ENCODE results near the gene GLG1. TPM values are rescaled to one million over a fixed set of nuclear protein-coding genes. Genes with fewer than 3 reads are reported as not detected.

GLG1 gene
- total and polyA plus RNA-seq, 12 donors: 31.6 to 146 (median 112) TPM

DNA sequence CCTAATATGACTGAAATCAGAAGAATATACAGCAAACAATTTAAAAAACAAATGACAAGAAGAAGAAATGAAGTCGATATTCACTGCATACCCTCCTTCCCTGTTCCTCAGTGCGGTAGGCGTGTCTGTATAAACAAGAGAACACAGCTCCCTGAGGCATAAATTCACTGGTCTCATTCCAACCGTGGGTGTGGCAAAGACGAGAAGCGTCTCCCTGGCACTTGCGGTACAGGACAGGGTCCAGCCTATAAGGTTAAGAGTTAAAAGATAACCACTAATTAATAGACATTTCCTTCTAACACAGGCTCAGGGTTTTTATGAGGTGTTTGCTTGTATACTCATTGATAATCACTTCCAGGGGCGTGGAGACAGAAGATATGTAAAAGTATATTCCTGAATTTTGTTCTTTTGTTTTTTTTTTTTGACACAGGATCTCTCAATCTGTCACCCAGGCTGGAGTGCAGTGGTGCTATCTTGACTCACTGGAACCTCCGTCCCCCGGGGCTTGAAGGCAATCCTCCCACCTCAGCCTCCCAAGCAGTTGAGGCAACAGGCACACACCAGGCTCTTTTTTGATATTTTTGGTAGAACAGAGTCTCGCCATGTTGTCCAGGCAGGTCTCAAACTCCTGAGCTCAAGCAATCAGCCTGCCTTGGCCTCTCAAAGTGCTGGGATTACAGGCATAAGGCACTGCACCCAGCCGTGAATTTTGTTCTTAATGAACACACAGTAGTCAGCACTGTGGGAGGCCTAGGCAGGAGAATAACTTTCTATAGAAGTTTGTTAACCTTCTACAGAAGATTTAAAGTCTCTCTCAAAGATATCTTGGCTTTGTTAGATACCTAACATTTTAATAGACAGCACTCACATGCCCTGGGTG, 126.5 kb downstream of the GLG1 start:
- H3K9me3 ChIP-seq (replicated peaks in 1 of 3): no peaks in the 10 kb centered on the region
- TF ChIP-seq, protein P1, sequence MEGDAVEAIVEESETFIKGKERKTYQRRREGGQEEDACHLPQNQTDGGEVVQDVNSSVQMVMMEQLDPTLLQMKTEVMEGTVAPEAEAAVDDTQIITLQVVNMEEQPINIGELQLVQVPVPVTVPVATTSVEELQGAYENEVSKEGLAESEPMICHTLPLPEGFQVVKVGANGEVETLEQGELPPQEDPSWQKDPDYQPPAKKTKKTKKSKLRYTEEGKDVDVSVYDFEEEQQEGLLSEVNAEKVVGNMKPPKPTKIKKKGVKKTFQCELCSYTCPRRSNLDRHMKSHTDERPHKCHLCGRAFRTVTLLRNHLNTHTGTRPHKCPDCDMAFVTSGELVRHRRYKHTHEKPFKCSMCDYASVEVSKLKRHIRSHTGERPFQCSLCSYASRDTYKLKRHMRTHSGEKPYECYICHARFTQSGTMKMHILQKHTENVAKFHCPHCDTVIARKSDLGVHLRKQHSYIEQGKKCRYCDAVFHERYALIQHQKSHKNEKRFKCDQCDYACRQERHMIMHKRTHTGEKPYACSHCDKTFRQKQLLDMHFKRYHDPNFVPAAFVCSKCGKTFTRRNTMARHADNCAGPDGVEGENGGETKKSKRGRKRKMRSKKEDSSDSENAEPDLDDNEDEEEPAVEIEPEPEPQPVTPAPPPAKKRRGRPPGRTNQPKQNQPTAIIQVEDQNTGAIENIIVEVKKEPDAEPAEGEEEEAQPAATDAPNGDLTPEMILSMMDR (IDR thresholded peaks at IDR 0.05): no peak
- peak overlapping the region in 1 of 5 donors; percentile 36 for H3K27ac ChIP-seq
- 67 to 73% (median 69%) methylated on average over 12 of the region's 12 CpGs for WGBS, 4 donors
- peaks cover 0 to 28% of the 10 kb centered on the region in 2 donors for H3K36me3 ChIP-seq (replicated peaks in 1 of 2)
- intact Hi-C loops (cut with DNase I): no loop called here
- H3K4me1 ChIP-seq (replicated peaks in 1 of 2): no peaks in the 10 kb centered on the region
- H3K27me3 ChIP-seq: no peaks in the 10 kb centered on the region
- H3K4me3 ChIP-seq: no peak overlapping the region
- DNase-seq: peak in 1 of 7 donors; percentile 26

DNA sequence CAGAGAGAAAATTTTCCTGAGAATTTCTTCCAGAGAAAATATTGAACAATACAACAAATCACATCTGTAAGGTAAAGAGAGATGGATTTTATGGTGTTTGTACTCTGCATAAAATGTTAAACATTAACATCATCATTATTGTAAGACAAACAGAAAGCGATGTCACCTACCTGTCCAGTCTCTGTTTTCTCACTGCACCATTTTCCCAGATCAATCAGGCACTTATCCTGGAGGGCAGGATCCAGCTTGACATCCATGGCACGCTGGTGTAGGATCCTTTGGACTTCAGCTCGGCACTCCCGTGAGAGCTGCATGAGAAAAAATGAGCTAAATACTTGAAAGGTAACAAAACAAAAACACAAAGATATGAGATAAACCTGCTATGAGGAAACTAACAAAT, 129.7 kb downstream of the GLG1 start:
- no peak for TF ChIP-seq POLR2A (IDR thresholded peaks at IDR 0.05)
- TF ChIP-seq, protein P1 (IDR thresholded peaks at IDR 0.05): no peak
- Histone ChIP-seq H3K27me3 (no peaks in the 10 kb centered on the region), H3K27ac (no peak overlapping the region), H3K36me3 (replicated peaks in 1 of 2) (peaks cover 0 to 48% of the 10 kb centered on the region in 2 donors), H3K9me3 (replicated peaks in 1 of 3) (no peaks in the 10 kb centered on the region), H3K4me3 (no peak overlapping the region), H3K4me1 (replicated peaks in 1 of 2) (no peaks in the 10 kb centered on the region)
- DNase-seq: no peak
- intact Hi-C loops (cut with DNase I): loop anchor here in 1 of 2 donors (10.0 kb wide), 1 partner anchor 148 kb away; no protein-coding TSS in a partner anchor
- 88 to 95% (median 93%) methylated on average over 4 of the region's 4 CpGs for WGBS, 4 donors

DNA sequence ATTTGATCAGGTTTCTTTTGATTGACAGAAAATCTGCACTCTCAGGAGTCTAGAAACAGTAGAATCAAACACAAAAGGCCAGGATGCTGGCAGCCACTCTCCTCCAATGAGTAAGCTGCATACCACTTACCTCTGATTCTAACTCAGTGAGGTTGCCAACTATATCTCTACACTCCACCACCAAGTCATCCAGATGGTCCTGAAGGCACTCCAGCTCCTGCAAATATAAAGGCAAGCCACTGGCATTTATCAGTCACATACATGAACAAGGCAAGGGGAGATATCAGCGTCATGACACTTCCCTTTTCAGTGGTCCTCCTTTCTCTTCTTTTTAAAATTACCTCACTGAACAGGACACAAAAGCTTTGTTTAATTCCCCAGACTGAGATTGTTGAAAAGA, 132.5 kb downstream of the GLG1 start:
- peaks cover 0 to 71% of the 10 kb centered on the region in 2 donors for H3K36me3 ChIP-seq (replicated peaks in 1 of 2)
- no peaks in the 10 kb centered on the region for H3K9me3 ChIP-seq (replicated peaks in 1 of 3)
- no peaks in the 10 kb centered on the region for H3K27me3 ChIP-seq
- no peak for DNase-seq
- H3K27ac ChIP-seq: no peak overlapping the region
- WGBS, 4 donors: 90 to 100% (median 94%) methylated on average over 1 of the region's 1 CpG
- no peak overlapping the region for H3K4me3 ChIP-seq
- no peaks in the 10 kb centered on the region for H3K4me1 ChIP-seq (replicated peaks in 1 of 2)
- intact Hi-C loops (cut with DNase I): loop anchor here in 1 of 2 donors (10.0 kb wide), 1 partner anchor 150 kb away; no protein-coding TSS in a partner anchor
- TF ChIP-seq POLR2A (IDR thresholded peaks at IDR 0.05): no peak
- TF ChIP-seq, protein P1 (IDR thresholded peaks at IDR 0.05): no peak

DNA sequence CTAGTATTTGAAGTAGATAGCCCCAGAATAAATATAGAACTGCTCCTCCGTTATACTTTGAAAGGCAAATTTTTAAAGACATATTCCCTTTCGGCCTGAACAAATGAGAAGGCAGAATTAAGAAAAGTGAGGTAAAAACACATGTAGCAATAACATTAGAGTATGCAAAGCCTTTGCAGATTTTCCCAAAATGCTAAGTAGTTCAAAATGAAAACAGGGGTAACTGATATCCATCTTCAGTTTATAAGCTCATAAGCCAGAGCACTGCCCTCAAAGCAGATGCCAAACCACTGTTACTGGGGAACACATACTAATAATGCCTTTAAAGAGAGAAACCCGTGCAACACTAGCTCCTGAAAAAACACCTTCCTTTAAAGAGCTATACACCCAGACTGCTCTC, 134.4 kb downstream of the GLG1 start:
- H3K4me3 ChIP-seq: no peak overlapping the region
- no peaks in the 10 kb centered on the region for H3K27me3 ChIP-seq
- H3K36me3 ChIP-seq (replicated peaks in 1 of 2): peaks cover 0 to 90% of the 10 kb centered on the region in 2 donors
- WGBS, 4 donors: 81 to 89% (median 85%) methylated on average over 3 of the region's 3 CpGs
- DNase-seq: no peak
- no peaks in the 10 kb centered on the region for H3K4me1 ChIP-seq (replicated peaks in 1 of 2)
- no peaks in the 10 kb centered on the region for H3K9me3 ChIP-seq (replicated peaks in 1 of 3)
- no peak overlapping the region for H3K27ac ChIP-seq
- intact Hi-C loops (cut with DNase I): loop anchor here in 1 of 2 donors (10.0 kb wide), 1 partner anchor 152 kb away; no protein-coding TSS in a partner anchor
- TF ChIP-seq, protein P1 (IDR thresholded peaks at IDR 0.05): no peak
- TF ChIP-seq POLR2A (IDR thresholded peaks at IDR 0.05): no peak
